MM.1S (cell line): ENCODE data around the gene TMEM40.

Source experiments
- EZH2 ChIP-seq: fragments of 300-600 bp; sonication (generic); optimal IDR thresholded peaks from 2 replicates; pipeline ENCODE3; 2017; ENCODE audit warnings: low read depth, mild to moderate bottlenecking, antibody characterized with exemption, low read length, mixed read lengths
- EZH2phosphoT487 ChIP-seq: fragments of 300-600 bp; sonication (generic); IDR thresholded peaks from 2 replicates; pipeline ENCODE4 v1.6.1; 2018; ENCODE audit warnings: antibody characterized with exemption, low read length
- TF ChIP-seq, protein P1 (sequence below): fragments of 300-600 bp; sonication (generic); IDR thresholded peaks from 2 replicates; pipeline ENCODE4 v1.5.1; 2016; ENCODE audit warnings: antibody characterized with exemption, low read length, mixed read lengths

DNA sequence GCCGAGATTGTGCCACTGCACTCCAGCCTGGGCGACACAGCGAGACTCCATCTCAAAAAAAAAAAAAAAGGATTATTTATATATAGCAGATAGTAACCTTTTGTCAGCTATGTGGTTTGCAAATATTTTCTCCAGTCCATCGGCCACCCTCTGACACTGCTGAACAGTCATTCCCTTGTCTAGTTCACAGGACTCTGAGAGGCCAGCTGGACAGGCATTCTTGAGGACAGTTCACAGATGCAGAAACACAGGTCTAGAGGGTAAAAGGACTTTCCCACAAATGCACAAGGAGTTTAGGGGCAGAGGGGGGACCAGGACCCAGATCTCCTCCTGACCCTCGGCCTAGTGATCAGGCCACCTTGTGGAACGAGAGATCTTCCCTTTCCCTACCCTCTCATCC lies 7.5 kb upstream of the TMEM40 start:
- TF ChIP-seq, protein P1, sequence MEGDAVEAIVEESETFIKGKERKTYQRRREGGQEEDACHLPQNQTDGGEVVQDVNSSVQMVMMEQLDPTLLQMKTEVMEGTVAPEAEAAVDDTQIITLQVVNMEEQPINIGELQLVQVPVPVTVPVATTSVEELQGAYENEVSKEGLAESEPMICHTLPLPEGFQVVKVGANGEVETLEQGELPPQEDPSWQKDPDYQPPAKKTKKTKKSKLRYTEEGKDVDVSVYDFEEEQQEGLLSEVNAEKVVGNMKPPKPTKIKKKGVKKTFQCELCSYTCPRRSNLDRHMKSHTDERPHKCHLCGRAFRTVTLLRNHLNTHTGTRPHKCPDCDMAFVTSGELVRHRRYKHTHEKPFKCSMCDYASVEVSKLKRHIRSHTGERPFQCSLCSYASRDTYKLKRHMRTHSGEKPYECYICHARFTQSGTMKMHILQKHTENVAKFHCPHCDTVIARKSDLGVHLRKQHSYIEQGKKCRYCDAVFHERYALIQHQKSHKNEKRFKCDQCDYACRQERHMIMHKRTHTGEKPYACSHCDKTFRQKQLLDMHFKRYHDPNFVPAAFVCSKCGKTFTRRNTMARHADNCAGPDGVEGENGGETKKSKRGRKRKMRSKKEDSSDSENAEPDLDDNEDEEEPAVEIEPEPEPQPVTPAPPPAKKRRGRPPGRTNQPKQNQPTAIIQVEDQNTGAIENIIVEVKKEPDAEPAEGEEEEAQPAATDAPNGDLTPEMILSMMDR = no peak
- no peak for TF ChIP-seq EZH2
- TF ChIP-seq EZH2phosphoT487 = no peak
